Subcutaneous adipose tissue (tissue), 4 donors: ENCODE measurements around the gene KLK14. TPM values are rescaled to one million over a fixed set of nuclear protein-coding genes. Genes with fewer than 3 reads are reported as not detected.

Source experiments
- CTCF ChIP-seq: fragments of 450-650 bp; IDR thresholded peaks from one replicate; pipeline ENCODE4 v1.5.1; 2016; ENCODE audit warnings: low read depth, mild to moderate bottlenecking, control low read depth, antibody characterized with exemption, moderate library complexity
- total RNA-seq, 4 donors: library from RNA; depleted of rRNA; stranded (reverse); fragments of >200 nt; gene quantifications; one replicate each; pipeline ENCODE4 v1.1.0, GENCODE V29; 2016

The KLK14 gene
- total RNA-seq, 4 donors from 2014 or later: not detected

DNA sequence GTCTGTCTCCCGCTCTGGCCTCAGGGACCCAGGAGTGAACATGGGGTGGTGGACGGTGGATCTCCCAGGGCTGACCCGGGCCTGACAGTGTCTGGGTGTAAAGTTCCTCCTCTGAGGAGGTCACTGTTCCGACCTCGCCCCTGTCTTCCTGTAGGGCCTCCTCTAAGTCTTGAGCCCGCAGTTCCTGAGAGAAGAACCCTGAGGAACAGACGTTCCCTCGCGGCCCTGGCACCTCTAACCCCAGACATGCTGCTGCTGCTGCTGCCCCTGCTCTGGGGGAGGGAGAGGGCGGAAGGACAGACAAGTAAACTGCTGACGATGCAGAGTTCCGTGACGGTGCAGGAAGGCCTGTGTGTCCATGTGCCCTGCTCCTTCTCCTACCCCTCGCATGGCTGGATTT lies 42.0 kb upstream of the KLK14 start, which contains the start of gene SIGLEC9:
SIGLEC9 (plus strand) TSS at position 178 of the 400 bp plus-strand sequence; CDS start at position 247, 69 bp downstream.
- no peak for TF ChIP-seq CTCF

GRCh38 chr19:51124216-51124615 lies 41.5 kb upstream of the KLK14 start:
- TF ChIP-seq CTCF: no peak

DNA sequence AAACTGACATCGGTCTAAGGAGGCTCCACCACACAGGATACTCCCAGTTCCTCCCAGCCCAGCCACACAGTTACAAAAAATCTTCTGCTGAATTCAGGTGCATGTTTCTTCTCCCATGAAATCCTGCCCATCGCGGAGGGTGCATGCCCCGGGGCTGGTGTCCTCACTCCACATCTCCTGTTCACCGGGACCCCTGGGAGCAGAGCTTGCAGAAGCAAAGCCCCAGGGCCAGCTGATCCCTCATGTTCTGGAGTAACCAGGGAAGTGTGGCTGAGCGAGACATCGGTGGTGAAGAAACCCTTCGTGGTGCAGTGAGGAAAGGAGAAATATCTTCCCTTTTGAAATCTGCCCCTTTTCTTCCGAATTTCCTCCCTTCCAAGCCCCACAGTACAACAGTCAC lies 41.1 kb upstream of the KLK14 start:
- TF ChIP-seq CTCF: no peak

GRCh38 chr19:51123381-51123800 lies 40.7 kb upstream of the KLK14 start:
- TF ChIP-seq CTCF: no peak

- TF ChIP-seq CTCF: no peak
These were observed 39.7 kb upstream of the KLK14 start for GRCh38 chr19:51122112-51122981.

GRCh38 chr19:51121257-51121656 lies 38.6 kb upstream of the KLK14 start:
- TF ChIP-seq CTCF: no peak

- no peak for TF ChIP-seq CTCF
These were observed 37.5 kb upstream of the KLK14 start for GRCh38 chr19:51120160-51120559.
